Gastroesophageal sphincter (tissue), 3 donors: ENCODE results near the gene ZEB1.

Source experiments
- CTCF ChIP-seq, 4 experiments: fragments of 200-600 bp in 2 of 4; fragments of 450-650 bp in 2 of 4; sonication (generic) in 1 of 4; IDR thresholded peaks; one replicate each; pipeline ENCODE4 v1.5.1; 2017 to 2019; ENCODE audit warnings: antibody characterized with exemption in 4 of 4, mild to moderate bottlenecking in 2 of 4, moderate library complexity in 2 of 4
- POLR2A ChIP-seq, 2 donors: fragments of 450-650 bp; IDR thresholded peaks; one replicate each; pipeline ENCODE4 v1.6.1; 2017; ENCODE audit warnings: antibody characterized with exemption in 2 of 2, mild to moderate bottlenecking in 2 of 2, moderate library complexity in 1 of 2
- POLR2AphosphoS5 ChIP-seq: sonication (generic); formaldehyde crosslinking; IDR thresholded peaks from one replicate; pipeline ENCODE4 v1.6.1; 2017; ENCODE audit warnings: antibody characterized with exemption

- TF ChIP-seq CTCF (IDR thresholded peaks at IDR 0.05) (no peak), POLR2AphosphoS5 (no peak), POLR2A (IDR thresholded peaks at IDR 0.05) (no peak)
Observed at GRCh38 chr10:31272841-31273240, 46.2 kb upstream of the ZEB1 start.
